ENCODE results near the gene JDP2.

DNA sequence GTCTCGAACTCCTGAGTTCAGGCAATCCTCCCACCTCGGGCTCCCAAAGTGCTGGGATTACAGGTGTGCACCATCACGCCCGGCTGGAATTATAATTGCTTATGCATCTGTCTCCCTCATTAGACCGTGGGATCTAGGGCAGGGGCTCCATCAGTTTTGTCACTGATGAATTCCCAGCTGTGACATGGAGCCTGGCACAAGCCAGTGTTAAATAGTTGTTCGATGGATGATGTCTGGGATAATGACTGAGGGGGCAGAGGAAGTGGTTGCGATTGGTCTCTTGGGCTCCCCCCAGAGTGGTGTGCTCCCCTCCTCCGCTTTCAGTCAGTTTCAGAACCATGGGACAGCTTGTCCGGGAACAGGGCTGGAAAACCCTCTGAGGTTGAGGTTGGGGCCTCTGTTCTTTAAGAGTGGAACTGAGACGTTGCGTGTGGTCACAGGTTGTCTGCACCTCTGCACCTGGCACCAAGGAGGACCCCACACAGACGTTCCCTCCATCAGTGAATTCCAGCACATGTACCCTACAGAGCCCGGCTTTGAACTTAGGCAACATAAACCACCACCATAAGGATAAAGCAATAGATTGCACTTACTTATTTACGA lies 63.7 kb downstream of the JDP2 start:
- no peak for TF ChIP-seq POLR2A (IDR thresholded peaks at IDR 0.05; ENCODE audit: low read length)
- TF ChIP-seq GATA1 (IDR thresholded peaks at IDR 0.05; ENCODE audit: low read depth, low read length) = no peak

All from erythroblast (primary cell).